Kidney (tissue), 14 donors: ENCODE results near the gene LCN1. TPM values are rescaled to one million over a fixed set of nuclear protein-coding genes. Genes with fewer than 3 reads are reported as not detected.
"Not testable (repeated sequence)": the region's sequence is repeated elsewhere in the genome, so short reads cannot be mapped to it uniquely, and the experiment has no call there.

Source experiments
- DNase-seq, 5 donors: peaks; one replicate each; pipeline ENCODE4 v3.0.0-alpha.2; 2013 to 2020
- FAIRE-seq: peaks from 2 replicates; lab custom pipeline; 2012; peaks lifted over from hg19 to GRCh38; lab: Jason Lieb, UNC
- H3K27ac ChIP-seq, 2 donors: one replicate each; pipeline ENCODE4 v1.7.0; 2013; ENCODE audit warnings: low read depth in 2 of 2, low read length in 2 of 2, inconsistent platforms in 1 of 2
- H3K27me3 ChIP-seq: one replicate; pipeline ENCODE4 v1.7.1; 2013; ENCODE audit warnings: low read length, inconsistent platforms; ENCODE audit not compliant: control insufficient read depth, insufficient read depth
- H3K36me3 ChIP-seq, 3 donors: one replicate each; pipeline versions ENCODE4 v1.7.0 to v1.7.1; 2013; ENCODE audit warnings: low read length in 3 of 3, control low read depth in 1 of 3, inconsistent platforms in 1 of 3; ENCODE audit not compliant: insufficient read depth in 3 of 3, control insufficient read depth in 2 of 3
- H3K4me1 ChIP-seq, 3 donors: one replicate each; pipeline versions ENCODE4 v1.7.0 to v1.7.1; 2013; ENCODE audit warnings: low read length in 3 of 3, inconsistent platforms in 1 of 3, low read depth in 1 of 3; ENCODE audit not compliant: control insufficient read depth in 2 of 3, insufficient read depth in 2 of 3
- H3K4me3 ChIP-seq, 3 donors: one replicate each; pipeline versions ENCODE4 v1.7.0 to v1.8.1; 2013; ENCODE audit warnings: low read length in 3 of 3, control low read depth in 1 of 3, inconsistent platforms in 1 of 3
- H3K9ac ChIP-seq, 3 donors: one replicate each; pipeline versions ENCODE4 v1.7.0 to v1.7.1; 2013; ENCODE audit warnings: low read length in 3 of 3, control low read depth in 1 of 3, inconsistent platforms in 1 of 3
- H3K9me3 ChIP-seq, 3 donors: one replicate each; pipeline versions ENCODE4 v1.7.0 to v1.7.1; 2013; ENCODE audit warnings: low read length in 3 of 3, control low read depth in 1 of 3, inconsistent platforms in 1 of 3; ENCODE audit not compliant: control insufficient read depth in 2 of 3, insufficient read depth in 1 of 3
- intact Hi-C: fragments of 100-400 bp; cut with DNase I; formaldehyde crosslinking; loops from one replicate; pipeline ENCODE4 v1.11.1; 2022
- polyA plus RNA-seq: library from polyadenylated mRNA; stranded (reverse); fragments of 350-450 nt; fragmentation: Illumina TruSeq; extraction: RNeasy Lipid Tissue Mini Kit (QIAGEN cat#74804); gene quantifications from one replicate; pipeline ENCODE4 v1.2.3, GENCODE V29; 2014; ENCODE audit warnings: low read depth, low replicate concordance; ENCODE audit not compliant: insufficient read depth
- total RNA-seq: library from RNA; stranded (reverse); fragmentation: NEBNext Ultra II Directional; extraction: Animal tissue kit (Norgen Biotek cat#: 25700); gene quantifications from one replicate; pipeline ENCODE4 v1.2.1, GENCODE V29; 2021
- TF ChIP-seq, protein P1 (sequence below): IDR thresholded peaks from 3 replicates; pipeline ENCODE4 v1.5.1; 2012; ENCODE audit warnings: mild to moderate bottlenecking, moderate library complexity, borderline replicate concordance; ENCODE audit not compliant: insufficient read depth; ENCODE audit errors: extremely low read depth
- donor health status: control.
- donor health status: control.
- donor health status: control.
- donor health status: control.
- donor health status: control.
- donor health status: DM: yes; HTN: yes; CAD: no.
- donor health status: Normal renal cell carcinoma (clear cell type).

LCN1 gene
- total and polyA plus RNA-seq, 2 donors from 2014 or later, result not detected

DNA sequence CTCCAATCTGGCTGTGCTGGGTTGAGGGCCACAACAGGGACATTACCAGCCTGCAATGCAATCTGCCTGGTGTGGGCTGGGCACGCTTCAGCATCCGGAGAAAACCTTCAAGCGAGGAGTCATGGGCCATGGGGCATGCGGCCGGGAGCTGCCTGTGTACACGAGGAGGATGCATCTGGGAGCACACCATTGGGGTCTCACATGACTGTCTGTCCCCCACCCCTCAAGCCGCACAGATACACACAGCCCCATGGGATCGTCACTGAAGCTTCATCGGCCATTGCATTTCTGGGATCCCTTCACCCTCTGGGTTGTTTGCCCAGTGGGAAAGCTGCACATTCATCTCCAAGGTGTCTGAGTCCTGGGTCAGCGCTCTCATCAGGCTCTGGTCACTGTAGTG lies 9.9 kb downstream of the LCN1 start:
- Histone ChIP-seq H3K36me3 (no peaks in the 10 kb centered on the region), H3K27ac (no peak overlapping the region), H3K4me3 (no peak overlapping the region), H3K9ac (no peak overlapping the region), H3K4me1 (no peaks in the 10 kb centered on the region), H3K27me3 (no peaks in the 10 kb centered on the region), H3K9me3 (peaks cover 0 to 8% (median 0%) of the 10 kb centered on the region in 3 donors)
- DNase-seq (peak in 2 of 5 donors; percentile 3 to 19), FAIRE-seq (no peak)
- intact Hi-C loops, result no loop called here
- TF ChIP-seq, protein P1, sequence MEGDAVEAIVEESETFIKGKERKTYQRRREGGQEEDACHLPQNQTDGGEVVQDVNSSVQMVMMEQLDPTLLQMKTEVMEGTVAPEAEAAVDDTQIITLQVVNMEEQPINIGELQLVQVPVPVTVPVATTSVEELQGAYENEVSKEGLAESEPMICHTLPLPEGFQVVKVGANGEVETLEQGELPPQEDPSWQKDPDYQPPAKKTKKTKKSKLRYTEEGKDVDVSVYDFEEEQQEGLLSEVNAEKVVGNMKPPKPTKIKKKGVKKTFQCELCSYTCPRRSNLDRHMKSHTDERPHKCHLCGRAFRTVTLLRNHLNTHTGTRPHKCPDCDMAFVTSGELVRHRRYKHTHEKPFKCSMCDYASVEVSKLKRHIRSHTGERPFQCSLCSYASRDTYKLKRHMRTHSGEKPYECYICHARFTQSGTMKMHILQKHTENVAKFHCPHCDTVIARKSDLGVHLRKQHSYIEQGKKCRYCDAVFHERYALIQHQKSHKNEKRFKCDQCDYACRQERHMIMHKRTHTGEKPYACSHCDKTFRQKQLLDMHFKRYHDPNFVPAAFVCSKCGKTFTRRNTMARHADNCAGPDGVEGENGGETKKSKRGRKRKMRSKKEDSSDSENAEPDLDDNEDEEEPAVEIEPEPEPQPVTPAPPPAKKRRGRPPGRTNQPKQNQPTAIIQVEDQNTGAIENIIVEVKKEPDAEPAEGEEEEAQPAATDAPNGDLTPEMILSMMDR, result no peak

DNA sequence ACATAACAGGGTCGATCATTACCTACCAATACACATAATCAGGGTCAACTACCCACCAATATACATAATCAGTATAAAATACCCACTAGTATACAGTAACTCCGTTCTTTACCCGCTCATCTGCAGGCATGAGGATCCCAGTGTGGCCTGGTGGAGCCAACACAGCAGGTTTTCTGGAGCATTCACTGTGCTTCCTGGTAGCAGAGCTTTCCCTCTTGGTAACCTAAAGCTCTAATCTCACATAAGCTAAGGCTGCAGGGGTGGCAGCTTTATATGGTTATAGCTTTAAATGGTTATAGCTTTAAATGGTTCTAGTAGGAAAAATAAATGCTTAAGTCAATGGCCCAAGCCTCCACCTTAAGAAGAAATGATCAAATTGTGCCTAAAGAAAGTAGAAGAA lies 11.9 kb downstream of the LCN1 start:
- Histone ChIP-seq H3K9ac (no peak overlapping the region), H3K36me3 (no peaks in the 10 kb centered on the region), H3K27me3 (no peaks in the 10 kb centered on the region), H3K4me1 (no peaks in the 10 kb centered on the region), H3K4me3 (no peak overlapping the region), H3K27ac (no peak overlapping the region), H3K9me3 (peaks cover 0 to 8% (median 0%) of the 10 kb centered on the region in 3 donors)
- intact Hi-C loops, result no loop called here
- DNase-seq, result peak in 1 of 5 donors; percentile 25
- TF ChIP-seq, protein P1, result no peak
- FAIRE-seq, result no peak

DNA sequence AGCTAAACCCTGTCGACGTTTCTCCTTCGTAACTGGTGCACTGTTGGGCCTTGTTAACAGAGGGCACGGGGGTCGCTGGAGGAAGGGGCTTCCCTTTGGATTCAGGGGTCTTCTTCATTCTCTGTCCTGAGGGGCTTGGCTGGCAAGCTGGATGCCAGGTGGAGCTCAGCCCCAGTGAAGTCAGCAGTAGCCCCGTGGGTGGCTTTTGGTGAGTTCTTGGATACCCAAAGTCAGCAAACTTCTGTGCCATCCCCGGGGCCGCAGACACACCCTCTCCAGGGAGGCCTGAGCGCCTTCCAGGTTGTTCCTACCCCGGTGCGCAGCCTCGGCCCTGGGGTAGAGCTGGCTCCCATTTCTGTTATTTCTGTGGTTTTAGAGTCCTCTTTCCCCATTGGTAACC lies 12.4 kb downstream of the LCN1 start:
- Histone ChIP-seq H3K27ac (no peak overlapping the region), H3K9me3 (peaks cover 0 to 8% (median 0%) of the 10 kb centered on the region in 3 donors), H3K4me1 (no peaks in the 10 kb centered on the region), H3K36me3 (no peaks in the 10 kb centered on the region), H3K4me3 (no peak overlapping the region), H3K9ac (no peak overlapping the region), H3K27me3 (no peaks in the 10 kb centered on the region)
- intact Hi-C loops, result no loop called here
- DNase-seq, result no peak
- no peak for FAIRE-seq
- TF ChIP-seq, protein P1, result no peak

DNA sequence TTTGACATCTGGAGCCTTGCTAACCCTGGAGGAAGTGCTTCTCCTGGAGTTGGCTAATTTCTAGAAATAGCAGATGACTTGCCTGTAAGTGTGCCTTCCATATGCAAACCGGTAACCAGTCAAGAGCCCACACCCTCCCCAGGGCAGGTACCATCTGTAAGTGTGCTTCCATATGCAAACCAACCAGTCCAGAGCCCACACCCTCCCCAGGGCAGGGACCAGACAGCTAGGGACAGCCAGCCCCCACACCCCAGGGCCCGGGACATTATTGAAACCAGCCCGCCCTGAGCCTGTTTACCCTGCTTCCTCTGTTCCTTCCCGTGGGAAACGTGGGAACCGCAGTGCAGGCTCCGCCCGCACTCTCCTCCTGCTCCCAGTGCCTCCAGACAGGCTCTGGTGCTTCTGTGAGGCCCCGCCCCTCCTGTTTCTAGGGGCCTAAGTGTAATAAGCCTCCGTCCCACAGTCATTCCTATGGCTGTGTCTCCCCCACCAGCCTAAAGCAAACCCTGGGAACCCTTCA lies 13.0 kb downstream of the LCN1 start:
- H3K4me1 ChIP-seq, intact Hi-C loops, H3K36me3 ChIP-seq, H3K4me3 ChIP-seq, H3K27me3 ChIP-seq, H3K27ac ChIP-seq, FAIRE-seq, H3K9me3 ChIP-seq, H3K9ac ChIP-seq: not testable (repeated sequence)
- DNase-seq, result peak in 1 of 5 donors; percentile 25

DNA sequence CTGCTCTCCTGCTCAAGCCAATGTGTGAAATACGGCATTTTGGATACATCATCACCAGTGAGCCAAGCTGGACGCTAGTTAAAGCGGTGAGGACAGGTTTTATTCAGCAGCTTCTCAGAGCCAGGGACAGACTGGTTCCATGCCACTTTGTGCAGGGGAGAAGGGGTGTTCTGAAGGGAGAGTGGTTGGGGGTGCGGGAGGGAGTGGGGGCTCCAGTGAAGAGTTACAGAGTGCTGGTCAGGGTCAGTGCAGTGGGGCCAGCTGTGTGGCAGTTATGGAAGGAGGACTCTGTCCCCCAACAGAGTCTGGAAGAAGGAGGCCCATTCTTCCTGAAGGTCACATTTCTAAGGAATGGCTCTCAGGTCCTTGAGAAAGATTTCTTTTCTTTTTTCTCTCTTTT lies 13.6 kb downstream of the LCN1 start:
- not testable (repeated sequence) for DNase-seq

DNA sequence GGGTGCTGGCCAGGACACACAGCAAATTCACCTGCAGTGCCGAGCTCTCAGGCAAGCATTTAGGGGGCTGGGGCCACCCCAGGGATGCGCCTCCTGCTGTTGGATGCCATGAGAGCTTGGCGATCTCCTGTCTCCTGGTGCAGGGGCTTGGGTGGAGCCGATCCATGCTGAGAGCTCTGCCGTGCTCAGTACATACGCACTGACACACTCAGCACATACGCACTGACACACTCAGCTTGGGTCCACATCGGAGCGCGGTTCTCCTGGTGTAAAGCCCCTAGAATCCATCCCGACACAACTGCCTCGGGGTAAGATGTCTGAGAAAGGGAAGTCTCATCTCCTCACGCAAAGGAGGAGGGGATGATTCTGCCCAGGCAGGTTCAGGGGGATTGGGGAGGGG lies 14.4 kb downstream of the LCN1 start:
- H3K4me1 ChIP-seq, H3K9me3 ChIP-seq, intact Hi-C loops, H3K27me3 ChIP-seq, DNase-seq, H3K36me3 ChIP-seq, H3K4me3 ChIP-seq, H3K9ac ChIP-seq, H3K27ac ChIP-seq, FAIRE-seq: not testable (repeated sequence)

More for the DNA sequence above, 13.6 kb downstream of the LCN1 start:
- FAIRE-seq, H3K27me3 ChIP-seq, H3K4me3 ChIP-seq, H3K4me1 ChIP-seq, H3K27ac ChIP-seq, H3K9me3 ChIP-seq, H3K36me3 ChIP-seq, H3K9ac ChIP-seq, intact Hi-C loops: not testable (repeated sequence)
